Neural cell (in vitro differentiated cells): ENCODE data around the gene KAT2A. TPM values are rescaled to one million over a fixed set of nuclear protein-coding genes. Genes with fewer than 3 reads are reported as not detected.

ENCODE experiments used
- H2AFZ ChIP-seq: fragments of 200-600, 300-800 bp; sonication (generic), shearing (Covaris generic); 2 replicates; pipeline ENCODE4 v1.6.0; 2014; ENCODE audit warnings: low read depth, mild to moderate bottlenecking, antibody characterized with exemption, low read length, moderate library complexity
- H3F3A ChIP-seq: fragments of 200-600 bp; shearing (Covaris generic); 2 replicates; pipeline ENCODE4 v1.6.1; 2016; ENCODE audit warnings: mild to moderate bottlenecking, moderate library complexity, mixed read lengths, antibody characterized with exemption, low read length; ENCODE audit not compliant: insufficient read depth, poor library complexity, severe bottlenecking
- H3K27ac ChIP-seq: fragments of 200-600, 300-800 bp; sonication (generic), shearing (Covaris generic); 2 replicates; pipeline ENCODE4 v1.5.1; 2014; ENCODE audit warnings: mild to moderate bottlenecking, low read length, moderate library complexity
- H3K27me3 ChIP-seq: fragments of 300-800, 200-600 bp; sonication (generic), shearing (Covaris generic); 2 replicates; pipeline ENCODE4 v1.6.0; 2014; ENCODE audit warnings: mild to moderate bottlenecking, low read depth, low read length, moderate library complexity; ENCODE audit not compliant: insufficient read depth
- H3K36me3 ChIP-seq: fragments of 300-800, 200-600 bp; sonication (generic), shearing (Covaris generic); 2 replicates; pipeline ENCODE4 v1.5.1; 2014; ENCODE audit warnings: mild to moderate bottlenecking, antibody characterized with exemption, low read length, moderate library complexity; ENCODE audit not compliant: insufficient read depth
- H3K4me2 ChIP-seq: fragments of 300-800, 200-600 bp; sonication (generic), shearing (Covaris generic); 2 replicates; pipeline ENCODE4 v1.6.0; 2014; ENCODE audit warnings: mild to moderate bottlenecking, low read length
- H3K4me3 ChIP-seq: fragments of 300-800, 200-600 bp; sonication (generic), shearing (Covaris generic); 2 replicates; pipeline ENCODE4 v1.5.1; 2014; ENCODE audit warnings: mild to moderate bottlenecking, low read length, moderate library complexity
- H3K79me2 ChIP-seq: fragments of 200-600 bp; shearing (Covaris generic); replicated peaks from 2 replicates; pipeline ENCODE4 v1.6.0; 2014; ENCODE audit warnings: mild to moderate bottlenecking, low read length, moderate library complexity; ENCODE audit not compliant: insufficient read depth
- H3K9ac ChIP-seq: fragments of 300-800, 200-600 bp; sonication (generic), shearing (Covaris generic); 2 replicates; pipeline ENCODE4 v1.6.1; 2016; ENCODE audit warnings: mild to moderate bottlenecking, low read length, mixed read lengths
- H3K9me2 ChIP-seq: fragments of 200-600 bp; shearing (Covaris generic); 2 replicates; pipeline ENCODE4 v1.6.1; 2016; ENCODE audit warnings: mild to moderate bottlenecking, low read length, mixed read lengths; ENCODE audit not compliant: insufficient read depth
- H3K9me3 ChIP-seq: fragments of 200-600, 300-800 bp; sonication (generic), shearing (Covaris generic); 2 replicates; pipeline ENCODE4 v1.6.1; 2016; ENCODE audit warnings: mild to moderate bottlenecking, mixed run types, low read length, moderate library complexity, mixed read lengths
- H4K20me1 ChIP-seq: fragments of 200-600 bp; shearing (Covaris generic); 2 replicates; pipeline ENCODE4 v1.6.1; 2016; ENCODE audit warnings: mild to moderate bottlenecking, mixed run types; ENCODE audit not compliant: insufficient read depth
- CTCF ChIP-seq: fragments of 450-650 bp; IDR thresholded peaks from 2 replicates; pipeline ENCODE4 v1.5.1; 2014; ENCODE audit warnings: antibody characterized with exemption, mild to moderate bottlenecking, moderate library complexity; ENCODE audit not compliant: poor library complexity, severe bottlenecking
- EP300 ChIP-seq: fragments of 450-650 bp; conservative IDR thresholded peaks from 2 replicates; pipeline ENCODE4 v1.6.1; 2014; ENCODE audit warnings: antibody characterized with exemption, mild to moderate bottlenecking, moderate library complexity; ENCODE audit not compliant: poor library complexity, severe bottlenecking
- EZH2 ChIP-seq: fragments of 200-600, 300-800 bp; shearing (Covaris generic), sonication (generic); IDR thresholded peaks from 2 replicates; pipeline ENCODE4 v1.6.1; 2014; ENCODE audit warnings: antibody characterized with exemption, low read length, borderline replicate concordance, mild to moderate bottlenecking; ENCODE audit not compliant: insufficient read depth, poor library complexity, severe bottlenecking
- MXI1 ChIP-seq: fragments of 450-650 bp; conservative IDR thresholded peaks from 2 replicates; pipeline ENCODE4 v1.6.1; 2014; ENCODE audit warnings: antibody characterized with exemption, mild to moderate bottlenecking; ENCODE audit not compliant: poor library complexity, severe bottlenecking
- POLR2AphosphoS5 ChIP-seq: IDR thresholded peaks from 2 replicates; pipeline ENCODE4 v1.6.1; 2012
- RAD21 ChIP-seq: fragments of 450-650 bp; conservative IDR thresholded peaks from 2 replicates; pipeline ENCODE4 v1.6.1; 2014; ENCODE audit warnings: antibody characterized with exemption, mild to moderate bottlenecking, moderate library complexity
- REST ChIP-seq: IDR thresholded peaks from 2 replicates; pipeline ENCODE4 v1.6.1; 2012; ENCODE audit warnings: borderline replicate concordance
- SMC3 ChIP-seq: fragments of 450-650 bp; conservative IDR thresholded peaks from 2 replicates; pipeline ENCODE4 v1.6.1; 2014; ENCODE audit warnings: antibody characterized with exemption, mild to moderate bottlenecking, moderate library complexity; ENCODE audit not compliant: poor library complexity
- TAF1 ChIP-seq: IDR thresholded peaks from 2 replicates; pipeline ENCODE4 v1.6.1; 2012; ENCODE audit warnings: low read depth
- polyA plus RNA-seq: library from polyadenylated mRNA; depleted of rRNA; stranded (reverse); fragments of >200 nt; gene quantifications from 2 replicates; pipeline ENCODE4 v1.2.3, GENCODE V29; 2014

The KAT2A gene
- polyA plus RNA-seq, 1 donor from 2014 or later: 39.9 TPM

- Histone ChIP-seq H3K36me3 (no peaks in the 10 kb centered on the region), H3K4me2 (no peak overlapping the region), H3K79me2 (no peaks in the 10 kb centered on the region), H3K4me3 (no peak overlapping the region), H3K9ac (no peak overlapping the region), H2AFZ (no peak overlapping the region), H4K20me1 (no peaks in the 10 kb centered on the region), H3K9me2 (no peaks in the 10 kb centered on the region), H3K27ac (no peak overlapping the region), H3K27me3 (peaks cover 6% of the 10 kb centered on the region), H3K9me3 (no peaks in the 10 kb centered on the region), H3F3A (no peaks in the 10 kb centered on the region)
- TF ChIP-seq EZH2: no peak
- TF ChIP-seq CTCF: no peak
- no peak for TF ChIP-seq REST
- no peak for TF ChIP-seq POLR2AphosphoS5
- TF ChIP-seq EP300: no peak
- TF ChIP-seq SMC3: no peak
These were observed 42.6 kb downstream of the KAT2A start for GRCh38 chr17:42078396-42079043.

GRCh38 chr17:42077755-42078154 is 43.4 kb downstream of the KAT2A start:
- Histone ChIP-seq H4K20me1 (no peaks in the 10 kb centered on the region), H2AFZ (no peak overlapping the region), H3K27ac (no peak overlapping the region), H3K27me3 (peaks cover 14% of the 10 kb centered on the region), H3K79me2 (no peaks in the 10 kb centered on the region), H3K4me2 (no peak overlapping the region), H3K9ac (no peak overlapping the region), H3K4me3 (no peak overlapping the region), H3F3A (no peaks in the 10 kb centered on the region), H3K9me3 (no peaks in the 10 kb centered on the region), H3K36me3 (no peaks in the 10 kb centered on the region), H3K9me2 (no peaks in the 10 kb centered on the region)
- no peak for TF ChIP-seq REST
- TF ChIP-seq POLR2AphosphoS5: no peak
- no peak for TF ChIP-seq SMC3
- TF ChIP-seq MXI1: no peak
- no peak for TF ChIP-seq EP300
- TF ChIP-seq TAF1: no peak
- TF ChIP-seq RAD21: no peak
- TF ChIP-seq CTCF: no peak
- TF ChIP-seq EZH2: no peak
